IPS DF 6.9 (cell line): ENCODE measurements around the gene AQP9.

ENCODE experiments used
- DNase-seq: peaks from one replicate; pipeline ENCODE4 v3.0.0-alpha.2; 2013; ENCODE audit warnings: low read depth, low spot score
- H3K27ac ChIP-seq: one replicate; pipeline ENCODE4 v1.5.1; 2013; ENCODE audit warnings: low read length, control low read depth
- H3K27me3 ChIP-seq: 2 replicates; pipeline ENCODE4 v1.6.1; 2013; ENCODE audit warnings: mild to moderate bottlenecking, low read length; ENCODE audit not compliant: control insufficient read depth, insufficient read depth
- H3K36me3 ChIP-seq: 2 replicates; pipeline ENCODE4 v1.6.1; 2013; ENCODE audit warnings: low read length; ENCODE audit not compliant: control insufficient read depth, insufficient read depth
- H3K4me1 ChIP-seq: 2 replicates; pipeline ENCODE4 v1.6.1; 2013; ENCODE audit warnings: low read length; ENCODE audit not compliant: control insufficient read depth, insufficient read depth
- H3K4me3 ChIP-seq: 2 replicates; pipeline ENCODE4 v1.5.1; 2013; ENCODE audit warnings: mild to moderate bottlenecking, low read length
- H3K9me3 ChIP-seq: 2 replicates; pipeline ENCODE4 v1.6.1; 2013; ENCODE audit warnings: low read length, inconsistent platforms; ENCODE audit not compliant: control insufficient read depth, insufficient read depth
- WGBS: extraction: QIAGEN DNeasy Blood & Tissue Kit; methylation state at CpG from one replicate; pipeline ENCODE4 v1.1.7; 2013; ENCODE audit warnings: mixed read lengths, missing lambda C conversion rate; ENCODE audit not compliant: insufficient read length, insufficient coverage; 5-methylcytosine and 5-hydroxymethylcytosine counted together

Gene AQP9

GRCh38 chr15:58223432-58223831 lies 85.3 kb downstream of the AQP9 start:
- Histone ChIP-seq H3K36me3 (no peaks in the 10 kb centered on the region), H3K4me1 (peaks cover 4% of the 10 kb centered on the region; the same call in 1 of the 2 replicates), H3K9me3 (no peaks in the 10 kb centered on the region), H3K27me3 (no peaks in the 10 kb centered on the region; the same call in 1 of the 2 replicates), H3K4me3 (no peak overlapping the region), H3K27ac (no peak overlapping the region)
- DNase-seq, result no peak
- WGBS, result no CpG with 5 or more reads among the region's 3 CpGs

DNA sequence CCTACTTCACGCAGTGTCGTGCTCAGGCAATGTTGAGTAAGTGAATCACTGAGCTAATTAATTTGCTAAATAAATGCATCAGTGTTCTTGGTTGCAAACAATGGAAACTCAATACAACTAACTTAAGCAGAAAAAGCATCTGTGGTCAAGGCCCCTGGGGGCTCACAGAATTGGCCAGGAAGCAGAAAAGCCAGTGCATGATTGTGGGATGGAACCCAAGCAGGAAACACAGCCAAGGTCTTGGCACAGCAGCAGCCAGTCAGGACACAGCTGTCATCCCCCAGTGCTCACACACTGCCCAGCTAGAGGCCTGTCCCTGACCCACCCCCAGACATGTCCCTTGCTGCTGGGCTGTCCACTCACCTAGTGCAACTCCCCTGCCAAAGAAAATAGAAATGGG lies 85.9 kb downstream of the AQP9 start:
- Histone ChIP-seq H3K27me3 (no peaks in the 10 kb centered on the region; the same call in 1 of the 2 replicates), H3K27ac (no peak overlapping the region), H3K9me3 (no peaks in the 10 kb centered on the region), H3K4me3 (no peak overlapping the region), H3K36me3 (no peaks in the 10 kb centered on the region), H3K4me1 (peaks cover 6% of the 10 kb centered on the region)
- no peak for DNase-seq
- no CpG with 5 or more reads among the region's 2 CpGs for WGBS

DNA sequence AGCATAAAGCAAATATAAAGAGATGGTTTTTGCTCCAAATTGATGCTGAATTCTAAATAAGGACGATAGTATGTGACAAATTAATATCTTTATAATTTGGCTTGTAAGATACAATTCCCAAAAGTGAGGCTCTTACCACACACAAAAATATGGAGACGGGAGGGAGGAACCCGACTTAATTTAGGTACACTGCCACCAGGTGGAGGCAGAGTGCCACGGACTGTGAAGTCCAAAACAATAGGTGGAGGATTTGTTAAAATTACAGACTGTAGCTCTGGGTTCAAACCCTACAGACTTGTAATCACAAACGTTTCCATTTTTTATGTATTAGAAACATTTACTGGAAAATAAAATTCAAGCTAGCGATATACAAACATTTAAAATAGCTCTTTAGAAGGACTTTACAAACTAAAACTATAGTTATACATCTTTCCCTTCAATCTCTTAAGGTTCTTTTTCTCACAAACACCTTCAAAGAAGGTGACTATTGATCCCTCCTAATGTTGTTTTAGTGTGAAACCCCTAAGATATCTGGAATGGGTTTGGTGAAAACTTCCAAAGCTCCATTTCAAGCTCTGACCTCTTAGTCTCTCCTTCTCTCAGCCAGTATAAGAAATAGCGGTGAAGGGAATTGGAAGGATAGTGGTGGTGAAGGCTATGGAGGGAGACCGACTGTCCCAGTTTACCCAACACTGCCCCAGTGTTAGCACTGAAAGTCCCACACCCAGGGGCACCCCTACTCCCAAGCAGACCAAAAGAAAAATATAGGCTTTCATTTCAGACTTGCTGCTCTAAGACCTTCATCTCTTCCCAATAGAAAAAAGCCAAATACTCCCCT lies 89.7 kb downstream of the AQP9 start:
- Histone ChIP-seq H3K4me3 (no peak overlapping the region), H3K27ac (no peak overlapping the region), H3K36me3 (no peaks in the 10 kb centered on the region), H3K27me3 (no peaks in the 10 kb centered on the region; the same call in 1 of the 2 replicates), H3K4me1 (peaks cover 14% of the 10 kb centered on the region), H3K9me3 (no peaks in the 10 kb centered on the region)
- no CpG with 5 or more reads among the region's 8 CpGs for WGBS
- DNase-seq, result peak; percentile 52

- Histone ChIP-seq H3K36me3 (no peaks in the 10 kb centered on the region), H3K9me3 (no peaks in the 10 kb centered on the region), H3K4me3 (no peak overlapping the region), H3K27me3 (no peaks in the 10 kb centered on the region; the same call in 1 of the 2 replicates), H3K27ac (no peak overlapping the region), H3K4me1 (peaks cover 14% of the 10 kb centered on the region)
- DNase-seq, result no peak
- WGBS, result no CpG with 5 or more reads among the region's 1 CpG
These were observed 90.5 kb downstream of the AQP9 start for GRCh38 chr15:58228718-58229117.

DNA sequence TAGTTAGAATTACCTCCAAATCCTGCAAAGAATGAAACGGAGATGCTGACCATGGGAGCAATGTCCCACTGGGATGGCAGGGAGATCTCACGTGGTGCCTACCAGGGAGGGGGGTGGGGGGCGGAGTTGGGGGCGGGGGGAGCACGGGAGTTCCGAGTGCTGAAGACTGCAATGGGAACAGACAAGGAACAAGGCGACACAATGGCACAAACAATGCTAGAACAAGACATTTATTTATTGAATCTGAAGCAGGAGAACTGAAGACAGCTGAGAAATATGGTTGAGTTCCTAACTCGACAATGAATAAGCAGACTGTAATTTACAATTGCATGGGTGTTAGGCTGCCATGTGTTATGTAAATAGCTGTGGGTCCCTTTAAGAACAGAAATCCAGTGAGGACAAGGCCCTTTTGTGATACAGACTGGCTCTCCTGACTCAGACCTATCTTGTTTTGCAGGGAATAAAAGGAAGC lies 91.2 kb downstream of the AQP9 start:
- no peak overlapping the region for H3K27ac ChIP-seq
- no peaks in the 10 kb centered on the region for H3K9me3 ChIP-seq
- H3K4me1 ChIP-seq, result peaks cover 14% of the 10 kb centered on the region
- DNase-seq, result peak; percentile 57
- H3K36me3 ChIP-seq, result no peaks in the 10 kb centered on the region
- no CpG with 5 or more reads among the region's 8 CpGs for WGBS
- no peaks in the 10 kb centered on the region; the same call in 1 of the 2 replicates for H3K27me3 ChIP-seq
- H3K4me3 ChIP-seq, result no peak overlapping the region

GRCh38 chr15:58232281-58233065 lies 94.3 kb downstream of the AQP9 start:
- Histone ChIP-seq H3K4me1 (peaks cover 14% of the 10 kb centered on the region), H3K4me3 (no peak overlapping the region), H3K9me3 (no peaks in the 10 kb centered on the region), H3K36me3 (no peaks in the 10 kb centered on the region), H3K27ac (no peak overlapping the region), H3K27me3 (no peaks in the 10 kb centered on the region; the same call in 1 of the 2 replicates)
- no peak for DNase-seq
- WGBS, result no CpG with 5 or more reads among the region's 3 CpGs

DNA sequence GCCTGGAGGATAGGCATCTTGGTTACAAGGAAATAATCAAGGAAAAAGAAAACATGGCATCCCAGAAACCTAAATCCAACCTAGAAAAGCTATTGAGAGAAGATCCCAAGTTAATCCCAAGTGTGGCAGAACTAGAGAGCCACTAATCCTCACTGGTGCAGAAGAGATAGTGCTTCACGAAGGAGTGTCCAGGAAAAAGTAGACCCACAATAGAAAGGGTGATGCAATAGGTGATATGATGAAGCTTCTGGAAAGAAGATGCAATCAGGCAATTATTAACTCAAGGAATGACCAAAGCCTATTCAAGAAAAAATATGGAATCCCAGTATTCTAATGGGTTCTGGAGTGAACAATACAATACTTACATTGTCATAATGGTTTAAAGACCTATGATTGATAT lies 95.2 kb downstream of the AQP9 start:
- Histone ChIP-seq H3K36me3 (no peaks in the 10 kb centered on the region), H3K9me3 (no peaks in the 10 kb centered on the region), H3K27me3 (no peaks in the 10 kb centered on the region; the same call in 1 of the 2 replicates), H3K4me1 (peaks cover 12% of the 10 kb centered on the region), H3K27ac (no peak overlapping the region), H3K4me3 (no peak overlapping the region)
- WGBS, result no CpG with 5 or more reads among the region's 1 CpG
- no peak for DNase-seq
